IPS-15b (cell line): Measurements from ENCODE around the gene DEAF1.

Experiments used
- H3K27me3 ChIP-seq: one replicate; pipeline ENCODE4 v1.6.1; 2013; ENCODE audit warnings: low read length; ENCODE audit not compliant: control insufficient read depth, insufficient read depth
- H3K36me3 ChIP-seq: one replicate; pipeline ENCODE4 v1.6.1; 2013; ENCODE audit warnings: low read length; ENCODE audit not compliant: control insufficient read depth, insufficient read depth
- H3K4me1 ChIP-seq: one replicate; pipeline ENCODE4 v1.6.1; 2013; ENCODE audit warnings: mild to moderate bottlenecking, low read length; ENCODE audit not compliant: control insufficient read depth, insufficient read depth
- H3K4me3 ChIP-seq: one replicate; pipeline ENCODE4 v1.5.1; 2013; ENCODE audit warnings: low read depth, low read length
- H3K9ac ChIP-seq: one replicate; pipeline ENCODE4 v1.6.1; 2013; ENCODE audit warnings: low read depth, mild to moderate bottlenecking, low read length
- H3K9me3 ChIP-seq: one replicate; pipeline ENCODE4 v1.6.1; 2013; ENCODE audit warnings: mild to moderate bottlenecking, low read length; ENCODE audit not compliant: control insufficient read depth, insufficient read depth

DEAF1 gene

GRCh38 chr11:703506-703905 lies 8.5 kb upstream of the DEAF1 start:
- Histone ChIP-seq H3K27me3 (no peaks in the 10 kb centered on the region), H3K4me3 (no peak overlapping the region), H3K4me1 (no peaks in the 10 kb centered on the region), H3K9ac (no peak overlapping the region), H3K36me3 (peaks cover 20% of the 10 kb centered on the region), H3K9me3 (no peaks in the 10 kb centered on the region)

GRCh38 chr11:702462-703461 lies 7.7 kb upstream of the DEAF1 start:
- Histone ChIP-seq H3K9ac (no peak overlapping the region), H3K36me3 (peaks cover 20% of the 10 kb centered on the region), H3K9me3 (no peaks in the 10 kb centered on the region), H3K4me1 (peaks cover 5% of the 10 kb centered on the region), H3K27me3 (no peaks in the 10 kb centered on the region), H3K4me3 (no peak overlapping the region)

DNA sequence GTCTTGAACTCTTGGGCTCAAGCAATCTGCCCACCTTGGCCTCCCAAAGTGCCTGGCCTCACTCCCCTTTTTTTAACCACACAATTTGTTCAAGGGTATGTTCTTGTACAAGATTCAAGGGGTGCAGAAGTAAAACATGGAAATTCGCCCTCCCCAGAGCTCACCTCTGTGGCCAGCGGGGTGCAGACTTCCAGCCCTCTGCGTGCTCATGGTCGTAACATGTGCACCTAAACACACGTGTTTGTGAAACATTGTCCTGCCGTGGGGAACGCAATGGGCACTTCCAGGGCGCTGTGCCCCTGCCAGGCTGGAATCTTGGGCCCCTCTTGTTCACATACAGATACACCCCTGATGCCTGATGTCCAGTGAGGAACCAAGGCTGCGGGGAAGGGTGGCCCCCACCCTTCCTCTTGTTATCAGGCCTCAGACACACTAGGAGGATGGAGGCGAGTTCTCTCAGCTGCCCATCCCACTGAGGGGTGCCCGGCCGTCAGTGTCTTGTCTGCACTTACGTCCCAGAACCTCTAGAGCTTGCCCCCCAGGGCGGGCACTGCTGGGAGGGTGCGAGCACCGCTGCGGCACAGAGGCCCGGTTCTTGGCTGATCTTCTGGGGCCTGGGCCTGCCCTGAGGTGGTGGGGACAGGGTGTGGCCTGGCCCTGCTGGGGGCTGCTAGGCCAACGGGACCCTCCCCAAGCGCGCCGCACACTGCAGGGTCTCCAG lies 6.9 kb upstream of the DEAF1 start:
- Histone ChIP-seq H3K9ac (no peak overlapping the region), H3K27me3 (no peaks in the 10 kb centered on the region), H3K4me1 (peaks cover 11% of the 10 kb centered on the region), H3K4me3 (no peak overlapping the region), H3K9me3 (no peaks in the 10 kb centered on the region), H3K36me3 (peaks cover 17% of the 10 kb centered on the region)

GRCh38 chr11:699753-700152 lies 4.7 kb upstream of the DEAF1 start:
- no peak overlapping the region for H3K4me3 ChIP-seq
- peaks cover 13% of the 10 kb centered on the region for H3K36me3 ChIP-seq
- no peaks in the 10 kb centered on the region for H3K27me3 ChIP-seq
- H3K9me3 ChIP-seq = no peaks in the 10 kb centered on the region
- no peak overlapping the region for H3K9ac ChIP-seq
- peaks cover 11% of the 10 kb centered on the region for H3K4me1 ChIP-seq

GRCh38 chr11:699116-699508 lies 4.1 kb upstream of the DEAF1 start:
- H3K9ac ChIP-seq = no peak overlapping the region
- no peaks in the 10 kb centered on the region for H3K27me3 ChIP-seq
- H3K4me1 ChIP-seq = peaks cover 11% of the 10 kb centered on the region
- no peak overlapping the region for H3K4me3 ChIP-seq
- H3K36me3 ChIP-seq = peaks cover 7% of the 10 kb centered on the region
- H3K9me3 ChIP-seq = no peaks in the 10 kb centered on the region

- no peaks in the 10 kb centered on the region for H3K27me3 ChIP-seq
- H3K4me1 ChIP-seq = peaks cover 12% of the 10 kb centered on the region
- no peak overlapping the region for H3K9ac ChIP-seq
- H3K4me3 ChIP-seq = no peak overlapping the region
- peaks cover 6% of the 10 kb centered on the region for H3K36me3 ChIP-seq
- no peaks in the 10 kb centered on the region for H3K9me3 ChIP-seq
These were observed 3.6 kb upstream of the DEAF1 start for GRCh38 chr11:698493-699115.

- Histone ChIP-seq H3K9me3 (no peaks in the 10 kb centered on the region), H3K9ac (peak overlapping the region; percentile 41), H3K4me1 (peaks cover 14% of the 10 kb centered on the region), H3K36me3 (peaks cover 6% of the 10 kb centered on the region), H3K4me3 (no peak overlapping the region), H3K27me3 (no peaks in the 10 kb centered on the region)
These were observed 2.8 kb upstream of the DEAF1 start for GRCh38 chr11:697811-698311.

GRCh38 chr11:696955-697491 lies 2.0 kb upstream of the DEAF1 start:
- Histone ChIP-seq H3K36me3 (peaks cover 3% of the 10 kb centered on the region), H3K9me3 (no peaks in the 10 kb centered on the region), H3K4me3 (no peak overlapping the region), H3K9ac (no peak overlapping the region), H3K4me1 (peaks cover 14% of the 10 kb centered on the region), H3K27me3 (no peaks in the 10 kb centered on the region)

GRCh38 chr11:695538-696248 lies 671 bp upstream of the DEAF1 start, which contains the start of gene TMEM80:
Gene TMEM80 (plus strand): TSS chr11:695816. CDS start chr11:695828, 12 bp downstream.
- Histone ChIP-seq H3K27me3 (no peaks in the 10 kb centered on the region), H3K36me3 (peaks cover 5% of the 10 kb centered on the region), H3K9ac (peak within 1 kb of the TSS; percentile 100), H3K9me3 (no peaks in the 10 kb centered on the region), H3K4me1 (peaks cover 14% of the 10 kb centered on the region), H3K4me3 (peak within 1 kb of the TSS; percentile 82)

GRCh38 chr11:695288-695537 lies 191 bp upstream of the DEAF1 start:
- peak overlapping the region; percentile 82 for H3K4me3 ChIP-seq
- peaks cover 6% of the 10 kb centered on the region for H3K36me3 ChIP-seq
- peak overlapping the region; percentile 100 for H3K9ac ChIP-seq
- H3K27me3 ChIP-seq = no peaks in the 10 kb centered on the region
- peaks cover 14% of the 10 kb centered on the region for H3K4me1 ChIP-seq
- H3K9me3 ChIP-seq = no peaks in the 10 kb centered on the region
